BE2C (cell line): Measurements from ENCODE around the gene REV3L.

ENCODE experiments used
- DNase-seq: peaks from one replicate; pipeline ENCODE4 v3.0.0-alpha.2; 2020
- H3K27me3 ChIP-seq: fragments of 250-450 bp; sonication (Bioruptor Pico); 2 replicates; pipeline ENCODE4 v1.5.1; 2020; ENCODE audit warnings: mild to moderate bottlenecking
- H3K36me3 ChIP-seq: fragments of 250-450 bp; sonication (Bioruptor Pico); 2 replicates; pipeline ENCODE4 v1.5.1; 2020; ENCODE audit warnings: mild to moderate bottlenecking
- H3K4me1 ChIP-seq: fragments of 250-450 bp; sonication (Bioruptor Pico); 2 replicates; pipeline ENCODE4 v1.5.1; 2020
- H3K4me3 ChIP-seq: 2 replicates; pipeline ENCODE4 v1.5.1; 2011; ENCODE audit warnings: low read depth, low read length
- H3K9me3 ChIP-seq: fragments of 250-450 bp; sonication (Bioruptor Pico); 2 replicates; pipeline ENCODE4 v1.5.1; 2020
- CTCF ChIP-seq: IDR thresholded peaks from 2 replicates; pipeline ENCODE4 v1.5.1; 2012; ENCODE audit warnings: mild to moderate bottlenecking, low read depth, low read length

Gene REV3L

DNA sequence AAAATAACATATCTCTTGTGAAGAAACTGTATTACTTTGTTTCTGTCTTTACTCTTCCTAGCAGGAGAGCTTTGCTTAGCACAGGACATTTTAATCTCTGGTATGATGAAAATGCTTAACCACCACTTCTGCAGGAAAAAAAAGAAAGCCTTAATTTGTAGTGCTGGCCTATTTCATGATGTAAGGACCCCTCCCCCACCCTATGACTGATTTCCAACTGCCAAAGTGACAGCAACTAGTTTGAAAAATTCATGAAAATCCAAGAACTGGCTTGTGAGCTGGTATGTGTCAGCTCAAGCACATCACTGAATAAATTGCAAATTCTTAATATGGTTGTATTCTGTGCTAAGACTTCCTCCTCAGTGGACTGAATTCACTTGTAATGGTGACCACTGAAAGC lies 125.3 kb downstream of the REV3L start:
- H3K9me3 ChIP-seq, result no peaks in the 10 kb centered on the region
- H3K4me1 ChIP-seq, result no peaks in the 10 kb centered on the region
- no peak for DNase-seq
- no peaks in the 10 kb centered on the region for H3K27me3 ChIP-seq
- no peak for TF ChIP-seq CTCF
- no peak overlapping the region for H3K4me3 ChIP-seq
- H3K36me3 ChIP-seq, result peaks cover 24% of the 10 kb centered on the region

- Histone ChIP-seq H3K36me3 (peaks cover 33% of the 10 kb centered on the region), H3K27me3 (no peaks in the 10 kb centered on the region), H3K4me3 (no peak overlapping the region), H3K9me3 (no peaks in the 10 kb centered on the region), H3K4me1 (no peaks in the 10 kb centered on the region)
- no peak for DNase-seq
- no peak for TF ChIP-seq CTCF
These were observed 126.5 kb downstream of the REV3L start for GRCh38 chr6:111356551-111356950.

GRCh38 chr6:111354758-111355555 lies 128.1 kb downstream of the REV3L start:
- DNase-seq, result no peak
- no peaks in the 10 kb centered on the region for H3K27me3 ChIP-seq
- H3K9me3 ChIP-seq, result no peaks in the 10 kb centered on the region
- peaks cover 39% of the 10 kb centered on the region for H3K36me3 ChIP-seq
- TF ChIP-seq CTCF, result no peak
- H3K4me3 ChIP-seq, result no peak overlapping the region
- H3K4me1 ChIP-seq, result no peaks in the 10 kb centered on the region

DNA sequence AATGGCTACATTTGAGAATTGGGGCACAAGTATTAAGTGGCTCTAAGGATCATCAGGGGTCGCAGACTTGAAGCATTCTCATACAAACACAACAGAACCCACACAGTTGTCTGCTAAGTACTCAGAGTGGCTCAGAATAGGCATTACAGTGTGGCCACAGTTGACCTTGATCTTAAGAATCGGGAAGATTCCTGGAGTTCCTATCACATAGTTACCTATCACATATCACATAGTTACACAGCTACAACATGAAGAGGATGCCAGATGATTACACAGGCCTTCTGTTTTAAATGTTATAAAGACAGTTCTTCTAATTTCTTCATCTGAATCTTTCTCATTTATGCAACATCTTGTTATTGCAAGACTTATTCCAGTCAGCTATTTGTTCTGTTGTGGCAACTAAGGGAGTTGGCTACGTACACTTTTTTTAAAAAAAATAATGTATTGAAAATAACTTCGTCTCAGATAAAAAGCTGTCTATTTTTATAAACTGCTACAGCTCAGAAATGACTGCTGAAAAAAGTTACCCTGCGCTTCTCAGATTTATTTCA lies 129.0 kb downstream of the REV3L start:
- Histone ChIP-seq H3K9me3 (no peaks in the 10 kb centered on the region), H3K36me3 (peaks cover 48% of the 10 kb centered on the region), H3K27me3 (no peaks in the 10 kb centered on the region), H3K4me3 (no peak overlapping the region), H3K4me1 (no peaks in the 10 kb centered on the region)
- DNase-seq, result no peak
- TF ChIP-seq CTCF, result no peak

DNA sequence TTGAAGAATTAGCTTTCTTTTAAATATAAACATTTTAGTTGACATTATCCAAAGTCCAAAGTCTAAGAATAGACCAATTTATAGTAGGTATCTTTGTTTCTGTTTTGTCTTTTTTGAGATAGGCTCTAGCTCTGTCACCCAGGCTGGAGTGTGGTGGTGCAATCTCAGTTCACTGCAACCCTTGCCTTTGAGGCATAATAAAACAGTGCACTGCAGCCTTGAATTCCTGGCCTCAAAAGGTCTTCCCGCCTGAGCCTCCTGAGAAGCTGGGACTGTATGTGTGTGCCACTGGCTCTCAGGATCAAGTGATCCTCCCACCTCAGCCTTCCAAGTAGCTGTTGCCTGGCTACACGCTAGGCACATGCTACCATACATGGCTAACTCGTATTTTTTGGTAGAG lies 135.4 kb downstream of the REV3L start:
- Histone ChIP-seq H3K36me3 (peaks cover 48% of the 10 kb centered on the region), H3K27me3 (no peaks in the 10 kb centered on the region), H3K9me3 (no peaks in the 10 kb centered on the region), H3K4me3 (no peak overlapping the region), H3K4me1 (0 out of 2 replicates have a peak, but pooled peaks cover 4% of the 10 kb centered on the region)
- DNase-seq, result no peak
- TF ChIP-seq CTCF, result no peak

- no peaks in the 10 kb centered on the region for H3K27me3 ChIP-seq
- H3K36me3 ChIP-seq, result peaks cover 22% of the 10 kb centered on the region
- TF ChIP-seq CTCF, result no peak
These were observed 140.1 kb downstream of the REV3L start for GRCh38 chr6:111342913-111343312.

More at GRCh38 chr6:111342913-111343312, 140.1 kb downstream of the REV3L start:
- Histone ChIP-seq H3K9me3 (no peaks in the 10 kb centered on the region), H3K4me1 (0 out of 2 replicates have a peak, but pooled peaks cover 4% of the 10 kb centered on the region), H3K4me3 (no peak overlapping the region)
- no peak for DNase-seq
